NCI-H446 treated with DMSO at 0.1 percent for 48 hours (cell line): ENCODE data around the gene BUD23.
"Not testable (repeated sequence)": the region's sequence is repeated elsewhere in the genome, so short reads cannot be mapped to it uniquely, and the experiment has no call there.

Experiments
- DNase-seq: peaks from one replicate; lab custom pipeline; 2025; lab: John Stamatoyannopoulos, UW

The BUD23 gene

GRCh38 chr7:73701357-73701995 is 18.1 kb downstream of the BUD23 start:
- no peak for DNase-seq

GRCh38 chr7:73702226-73702625 is 18.8 kb downstream of the BUD23 start:
- DNase-seq, result no peak

GRCh38 chr7:73702665-73703064 is 19.3 kb downstream of the BUD23 start:
- DNase-seq, result no peak

GRCh38 chr7:73703225-73703624 is 19.8 kb downstream of the BUD23 start:
- no peak for DNase-seq

- DNase-seq, result no peak
Observed at GRCh38 chr7:73703757-73704639, 20.6 kb downstream of the BUD23 start.

GRCh38 chr7:73704640-73705550 is 21.5 kb downstream of the BUD23 start:
- peak; percentile 73 for DNase-seq

GRCh38 chr7:73705551-73705920 is 22.1 kb downstream of the BUD23 start:
- no peak for DNase-seq

GRCh38 chr7:73706126-73707044 is 23.0 kb downstream of the BUD23 start:
- no peak for DNase-seq

- DNase-seq, result peak; percentile 28
Observed at GRCh38 chr7:73707045-73707631, 23.7 kb downstream of the BUD23 start.

GRCh38 chr7:73708961-73709549 is 25.7 kb downstream of the BUD23 start:
- no peak for DNase-seq

- no peak for DNase-seq
Observed at GRCh38 chr7:73712773-73713172, 29.4 kb downstream of the BUD23 start.

GRCh38 chr7:73713319-73713718 is 29.9 kb downstream of the BUD23 start:
- DNase-seq, result not testable (repeated sequence)

GRCh38 chr7:73715648-73716317 is 32.4 kb downstream of the BUD23 start:
- peak; percentile 26 for DNase-seq

- no peak for DNase-seq
Observed at GRCh38 chr7:73716318-73716890, 33.0 kb downstream of the BUD23 start.

GRCh38 chr7:73717025-73717807 is 33.8 kb downstream of the BUD23 start:
- no peak for DNase-seq

- DNase-seq, result no peak
Observed at GRCh38 chr7:73717991-73718405, 34.6 kb downstream of the BUD23 start.

GRCh38 chr7:73718438-73718881 is 35.1 kb downstream of the BUD23 start:
- DNase-seq, result no peak

- DNase-seq, result no peak
Observed at GRCh38 chr7:73718905-73719805, 35.8 kb downstream of the BUD23 start, which contains the start of gene STX1A. TSS of gene STX1A (minus strand) at chr7:73719669. CDS start at chr7:73719631, 38 bp downstream.
